Stomach (tissue), 4 donors: Measurements from ENCODE around the gene SMARCB1.

ENCODE experiments used
- CTCF ChIP-seq, 7 experiments: fragments of 450-650 bp in 4 of 7; fragments of 200-600 bp in 3 of 7; sonication (generic) in 3 of 7; IDR thresholded peaks; one replicate each; pipeline ENCODE4 v1.5.1; 2016 to 2019; ENCODE audit warnings: antibody characterized with exemption in 7 of 7, control low read depth in 2 of 7, mild to moderate bottlenecking in 1 of 7
- EP300 ChIP-seq: sonication (generic); formaldehyde crosslinking; IDR thresholded peaks from one replicate; pipeline ENCODE4 v1.6.1; 2017; ENCODE audit warnings: antibody characterized with exemption
- POLR2A ChIP-seq, 4 donors: fragments of 450-650 bp; IDR thresholded peaks; one replicate each; pipeline ENCODE4 v1.6.1; 2016; ENCODE audit warnings: antibody characterized with exemption in 4 of 4, control low read depth in 2 of 4, mild to moderate bottlenecking in 1 of 4, moderate library complexity in 1 of 4
- POLR2AphosphoS5 ChIP-seq, 3 donors: sonication (generic); formaldehyde crosslinking; IDR thresholded peaks; one replicate each; pipeline ENCODE4 v1.6.1; 2016; ENCODE audit warnings: antibody characterized with exemption in 3 of 3

GRCh38 chr22:23759566-23759965 lies 27.2 kb upstream of the SMARCB1 start:
- no peak for TF ChIP-seq CTCF (IDR thresholded peaks at IDR 0.05)
- TF ChIP-seq POLR2AphosphoS5 (IDR thresholded peaks at IDR 0.05): no peak
- no peak for TF ChIP-seq POLR2A (IDR thresholded peaks at IDR 0.05)
- no peak for TF ChIP-seq EP300
